Measurements from ENCODE around the gene ISY1.

The ISY1 gene

GRCh38 chr3:129106320-129106719 is 54.5 kb downstream of the ISY1 start:
- Histone ChIP-seq H3K9ac (ENCODE audit: insufficient read length, low read depth) (no peak overlapping the region), H3K9me3 (ENCODE audit: insufficient read depth, low read length) (no peaks in the 10 kb centered on the region), H3K4me1 (ENCODE audit: insufficient read depth, insufficient read length) (peaks cover 12% of the 10 kb centered on the region), H3K27me3 (ENCODE audit: insufficient read depth, insufficient read length) (no peaks in the 10 kb centered on the region), H3K4me3 (ENCODE audit: insufficient read length, low read depth) (no peak overlapping the region), H3K36me3 (ENCODE audit: insufficient read depth, insufficient read length, low read length) (peaks cover 31% of the 10 kb centered on the region)
- TF ChIP-seq YY1 (IDR thresholded peaks at IDR 0.05; ENCODE audit: insufficient read depth, insufficient read length) (no peak), ZNF274 (IDR thresholded peaks at IDR 0.05; ENCODE audit: low read depth, low read length) (no peak), SUZ12 (IDR thresholded peaks at IDR 0.05; ENCODE audit: extremely low read depth, insufficient read depth, insufficient read length) (no peak)
- no peak for DNase-seq (ENCODE audit: low read depth, low spot score)

GRCh38 chr3:129105862-129106261 is 55.0 kb downstream of the ISY1 start:
- Histone ChIP-seq H3K4me1 (ENCODE audit: insufficient read depth, insufficient read length) (peaks cover 12% of the 10 kb centered on the region), H3K36me3 (ENCODE audit: insufficient read depth, insufficient read length, low read length) (peaks cover 28% of the 10 kb centered on the region), H3K9me3 (ENCODE audit: insufficient read depth, low read length) (no peaks in the 10 kb centered on the region), H3K4me3 (ENCODE audit: insufficient read length, low read depth) (no peak overlapping the region), H3K27me3 (ENCODE audit: insufficient read depth, insufficient read length) (no peaks in the 10 kb centered on the region), H3K9ac (ENCODE audit: insufficient read length, low read depth) (no peak overlapping the region)
- no peak for DNase-seq (ENCODE audit: low read depth, low spot score)
- TF ChIP-seq YY1 (IDR thresholded peaks at IDR 0.05; ENCODE audit: insufficient read depth, insufficient read length) = no peak
- TF ChIP-seq ZNF274 (IDR thresholded peaks at IDR 0.05; ENCODE audit: low read depth, low read length) = no peak
- no peak for TF ChIP-seq SUZ12 (IDR thresholded peaks at IDR 0.05; ENCODE audit: extremely low read depth, insufficient read depth, insufficient read length)

GRCh38 chr3:129104498-129105079 is 56.3 kb downstream of the ISY1 start:
- Histone ChIP-seq H3K4me3 (ENCODE audit: insufficient read length, low read depth) (no peak overlapping the region), H3K36me3 (ENCODE audit: insufficient read depth, insufficient read length, low read length) (peaks cover 24% of the 10 kb centered on the region), H3K9ac (ENCODE audit: insufficient read length, low read depth) (no peak overlapping the region), H3K4me1 (ENCODE audit: insufficient read depth, insufficient read length) (peaks cover 12% of the 10 kb centered on the region), H3K27me3 (ENCODE audit: insufficient read depth, insufficient read length) (no peaks in the 10 kb centered on the region), H3K9me3 (ENCODE audit: insufficient read depth, low read length) (no peaks in the 10 kb centered on the region)
- TF ChIP-seq SUZ12 (IDR thresholded peaks at IDR 0.05; ENCODE audit: extremely low read depth, insufficient read depth, insufficient read length) = no peak
- no peak for TF ChIP-seq YY1 (IDR thresholded peaks at IDR 0.05; ENCODE audit: insufficient read depth, insufficient read length)
- TF ChIP-seq ZNF274 (IDR thresholded peaks at IDR 0.05; ENCODE audit: low read depth, low read length) = no peak
- no peak for DNase-seq (ENCODE audit: low read depth, low spot score)

GRCh38 chr3:129104051-129104450 is 56.8 kb downstream of the ISY1 start:
- Histone ChIP-seq H3K4me3 (ENCODE audit: insufficient read length, low read depth) (no peak overlapping the region), H3K9me3 (ENCODE audit: insufficient read depth, low read length) (no peaks in the 10 kb centered on the region), H3K4me1 (ENCODE audit: insufficient read depth, insufficient read length) (peaks cover 12% of the 10 kb centered on the region), H3K27me3 (ENCODE audit: insufficient read depth, insufficient read length) (no peaks in the 10 kb centered on the region), H3K9ac (ENCODE audit: insufficient read length, low read depth) (no peak overlapping the region), H3K36me3 (ENCODE audit: insufficient read depth, insufficient read length, low read length) (peaks cover 24% of the 10 kb centered on the region)
- DNase-seq (ENCODE audit: low read depth, low spot score) = no peak
- TF ChIP-seq ZNF274 (IDR thresholded peaks at IDR 0.05; ENCODE audit: low read depth, low read length) = no peak
- TF ChIP-seq SUZ12 (IDR thresholded peaks at IDR 0.05; ENCODE audit: extremely low read depth, insufficient read depth, insufficient read length) = no peak
- TF ChIP-seq YY1 (IDR thresholded peaks at IDR 0.05; ENCODE audit: insufficient read depth, insufficient read length) = no peak

- Histone ChIP-seq H3K9me3 (ENCODE audit: insufficient read depth, low read length) (no peaks in the 10 kb centered on the region), H3K4me3 (ENCODE audit: insufficient read length, low read depth) (no peak overlapping the region), H3K9ac (ENCODE audit: insufficient read length, low read depth) (no peak overlapping the region), H3K4me1 (ENCODE audit: insufficient read depth, insufficient read length) (peaks cover 12% of the 10 kb centered on the region), H3K27me3 (ENCODE audit: insufficient read depth, insufficient read length) (no peaks in the 10 kb centered on the region), H3K36me3 (ENCODE audit: insufficient read depth, insufficient read length, low read length) (peaks cover 19% of the 10 kb centered on the region)
- DNase-seq (ENCODE audit: low read depth, low spot score) = no peak
- TF ChIP-seq YY1 (IDR thresholded peaks at IDR 0.05; ENCODE audit: insufficient read depth, insufficient read length) (no peak), ZNF274 (IDR thresholded peaks at IDR 0.05; ENCODE audit: low read depth, low read length) (no peak), SUZ12 (IDR thresholded peaks at IDR 0.05; ENCODE audit: extremely low read depth, insufficient read depth, insufficient read length) (no peak)
Observed at GRCh38 chr3:129103296-129103695, 57.6 kb downstream of the ISY1 start.

GRCh38 chr3:129101370-129102138 is 59.3 kb downstream of the ISY1 start:
- Histone ChIP-seq H3K9me3 (ENCODE audit: insufficient read depth, low read length) (no peaks in the 10 kb centered on the region), H3K36me3 (ENCODE audit: insufficient read depth, insufficient read length, low read length) (peaks cover 4% of the 10 kb centered on the region), H3K9ac (ENCODE audit: insufficient read length, low read depth) (no peak overlapping the region), H3K4me3 (ENCODE audit: insufficient read length, low read depth) (no peak overlapping the region), H3K4me1 (ENCODE audit: insufficient read depth, insufficient read length) (peaks cover 2% of the 10 kb centered on the region), H3K27me3 (ENCODE audit: insufficient read depth, insufficient read length) (no peaks in the 10 kb centered on the region)
- DNase-seq (ENCODE audit: low read depth, low spot score) = no peak
- TF ChIP-seq YY1 (IDR thresholded peaks at IDR 0.05; ENCODE audit: insufficient read depth, insufficient read length) (no peak), ZNF274 (IDR thresholded peaks at IDR 0.05; ENCODE audit: low read depth, low read length) (no peak), SUZ12 (IDR thresholded peaks at IDR 0.05; ENCODE audit: extremely low read depth, insufficient read depth, insufficient read length) (no peak)

- Histone ChIP-seq H3K36me3 (ENCODE audit: insufficient read depth, insufficient read length, low read length) (peaks cover 5% of the 10 kb centered on the region), H3K4me3 (ENCODE audit: insufficient read length, low read depth) (no peak overlapping the region), H3K9ac (ENCODE audit: insufficient read length, low read depth) (no peak overlapping the region), H3K4me1 (ENCODE audit: insufficient read depth, insufficient read length) (no peaks in the 10 kb centered on the region), H3K27me3 (ENCODE audit: insufficient read depth, insufficient read length) (no peaks in the 10 kb centered on the region), H3K9me3 (ENCODE audit: insufficient read depth, low read length) (no peaks in the 10 kb centered on the region)
- no peak for DNase-seq (ENCODE audit: low read depth, low spot score)
- TF ChIP-seq SUZ12 (IDR thresholded peaks at IDR 0.05; ENCODE audit: extremely low read depth, insufficient read depth, insufficient read length) (no peak), ZNF274 (IDR thresholded peaks at IDR 0.05; ENCODE audit: low read depth, low read length) (no peak), YY1 (IDR thresholded peaks at IDR 0.05; ENCODE audit: insufficient read depth, insufficient read length) (no peak)
Observed at GRCh38 chr3:129100274-129100673, 60.6 kb downstream of the ISY1 start.
